ENCODE measurements around the gene MARCHF10. TPM values are rescaled to one million over a fixed set of nuclear protein-coding genes. Genes with fewer than 3 reads are reported as not detected.

MARCHF10 gene
- total and polyA plus RNA-seq, 2 of the 13 experiments (the other 11 are each of a cell fraction or from before 2014, with no cell fraction given): not detected

- TF ChIP-seq TBX2 (CRISPR knock-in tag; IDR thresholded peaks at IDR 0.05; ENCODE audit: borderline replicate concordance) (no peak), ZNF124 (CRISPR knock-in tag; IDR thresholded peaks at IDR 0.05) (peak; percentile 83; the same call in 1 of the 2 replicates), ZBTB38 (CRISPR knock-in tag; IDR thresholded peaks at IDR 0.05) (peak; percentile 22; the same call in 1 of the 2 replicates), IRF9 (CRISPR knock-in tag; IDR thresholded peaks at IDR 0.05; ENCODE audit: borderline replicate concordance) (peak; percentile 21; the same call in 1 of the 2 replicates), ZNF782 (CRISPR knock-in tag; IDR thresholded peaks at IDR 0.05; ENCODE audit: borderline replicate concordance) (no peak; the same call in 1 of the 2 replicates), CREB3 (CRISPR knock-in tag; IDR thresholded peaks at IDR 0.05) (no peak), ZNF543 (CRISPR knock-in tag; IDR thresholded peaks at IDR 0.05) (no peak), CREBL2 (CRISPR knock-in tag; IDR thresholded peaks at IDR 0.05; ENCODE audit: borderline replicate concordance) (no peak), ZNF20 (CRISPR knock-in tag; IDR thresholded peaks at IDR 0.05) (no peak), TRIM22 (IDR thresholded peaks at IDR 0.05) (no peak), ZNF556 (CRISPR knock-in tag; IDR thresholded peaks at IDR 0.05; ENCODE audit: borderline replicate concordance) (0 out of 2 replicates have a peak, but pooled peaks have one; percentile 45), MXD3 (CRISPR knock-in tag; IDR thresholded peaks at IDR 0.05) (no peak), RBM22 (optimal IDR thresholded peaks at IDR 0.05; ENCODE audit: low read length) (no peak), FOXK2 (IDR thresholded peaks at IDR 0.05) (no peak), CTCF (CRISPR knock-in tag; IDR thresholded peaks at IDR 0.05) (peak; percentile 93), ZNF501 (CRISPR knock-in tag; IDR thresholded peaks at IDR 0.05) (no peak), ELF4 (CRISPR knock-in tag; IDR thresholded peaks at IDR 0.05; ENCODE audit: borderline replicate concordance) (no peak), ISX (CRISPR knock-in tag; conservative IDR thresholded peaks at IDR 0.05) (no peak), SYNCRIP (IDR thresholded peaks at IDR 0.05; ENCODE audit: insufficient read depth, low read depth, low read length) (no peak), YY1 (IDR thresholded peaks at IDR 0.05; ENCODE audit: insufficient read depth, insufficient replicate concordance, low read depth, low read length) (peak; percentile 55), STAT6 (CRISPR knock-in tag; IDR thresholded peaks at IDR 0.05; ENCODE audit: borderline replicate concordance) (no peak)
Observed at GRCh38 chr17:62703776-62704380, 104.2 kb downstream of the MARCHF10 start (continued).
